Endothelial cell of umbilical vein (primary cell): ENCODE results near the gene WASF2. TPM values are rescaled to one million over a fixed set of nuclear protein-coding genes. Genes with fewer than 3 reads are reported as not detected.

Experiments
- BruUV-seq: library from RNA; stranded (reverse); fragments of 400-500 nt; replicated peaks from 2 replicates; lab custom pipeline; 2021; lab: Mats Ljungman, UMichigan
- CTCF ChIA-PET: fragments of 300-600, 350-600 bp; sonication (Branson Sonifier 250); formaldehyde crosslinking; loops from one replicate; lab custom pipeline; 2021; ENCODE audit warnings: antibody characterized with exemption, inconsistent platforms; lab: Charles Lee
- POLR2A ChIA-PET: fragments of 300-600, 350-600 bp; sonication (Branson Sonifier 250); formaldehyde crosslinking; loops from one replicate; lab custom pipeline; 2021; ENCODE audit warnings: antibody characterized with exemption, inconsistent platforms; lab: Charles Lee
- DNase-seq: peaks from one replicate; pipeline ENCODE4 v3.0.0-alpha.2; 2011; ENCODE audit warnings: low read depth, low spot score
- FAIRE-seq: peaks from 2 replicates; lab custom pipeline; 2011; peaks lifted over from hg19 to GRCh38; lab: Jason Lieb, UNC
- H2AFZ ChIP-seq: 2 replicates; pipeline ENCODE4 v1.6.0; 2012; ENCODE audit warnings: low read depth, low read length, control low read depth, inconsistent platforms
- H3K27ac ChIP-seq: 2 replicates; pipeline ENCODE4 v1.5.1; 2011; ENCODE audit warnings: low read depth, mild to moderate bottlenecking, control low read depth, low read length, moderate library complexity; ENCODE audit not compliant: insufficient read depth
- H3K27me3 ChIP-seq, 2 experiments: 2 replicates each; pipeline versions ENCODE4 v1.6.0 to v1.6.1; 2011; ENCODE audit warnings: low read length in 2 of 2, mixed read lengths in 1 of 2; ENCODE audit not compliant: control insufficient read depth in 2 of 2, insufficient read depth in 2 of 2
- H3K36me3 ChIP-seq, 2 experiments: 2 replicates in 1 of 2; 3 replicates in 1 of 2; pipeline ENCODE4 v1.5.1; 2011; ENCODE audit warnings: low read length in 2 of 2, mild to moderate bottlenecking in 1 of 2, moderate library complexity in 1 of 2; ENCODE audit not compliant: control insufficient read depth in 2 of 2, insufficient read depth in 2 of 2; ENCODE audit errors: extremely low read depth in 1 of 2
- H3K4me1 ChIP-seq: 3 replicates; pipeline ENCODE4 v1.5.1; 2011; ENCODE audit warnings: mild to moderate bottlenecking, low read length; ENCODE audit not compliant: control insufficient read depth, insufficient read depth; ENCODE audit errors: extremely low read depth
- H3K4me2 ChIP-seq: 2 replicates; pipeline ENCODE4 v1.6.1; 2011; ENCODE audit warnings: low read length, control low read depth, mixed read lengths; ENCODE audit not compliant: insufficient read depth
- H3K4me3 ChIP-seq, 3 experiments: fragments of 200-600 bp in 1 of 3; sonication (generic), shearing (Covaris generic) in 1 of 3; replicated peaks in 1 of 3; 2 replicates each; pipeline ENCODE4 v1.5.1; 2011 to 2016; ENCODE audit warnings: control low read depth in 3 of 3, low read length in 3 of 3, mild to moderate bottlenecking in 2 of 3, inconsistent platforms in 1 of 3, low read depth in 1 of 3, moderate library complexity in 1 of 3; ENCODE audit not compliant: insufficient read depth in 1 of 3
- H3K79me2 ChIP-seq: 2 replicates; pipeline ENCODE4 v1.6.0; 2012; ENCODE audit warnings: low read length, inconsistent platforms; ENCODE audit not compliant: control insufficient read depth, insufficient read depth
- H3K9ac ChIP-seq: replicated peaks from 2 replicates; pipeline ENCODE3; 2011; ENCODE audit warnings: low read length, control low read depth; ENCODE audit not compliant: insufficient read depth; ENCODE audit errors: extremely low read depth
- H3K9me1 ChIP-seq: replicated peaks from 3 replicates; pipeline ENCODE4 v1.6.0; 2011; ENCODE audit warnings: mild to moderate bottlenecking, low read length; ENCODE audit not compliant: control insufficient read depth, insufficient read depth; ENCODE audit errors: extremely low read depth
- H3K9me3 ChIP-seq: replicated peaks from 2 replicates; pipeline ENCODE4 v1.5.1; 2012; ENCODE audit warnings: low read length, inconsistent platforms; ENCODE audit not compliant: control insufficient read depth, insufficient read depth
- H4K20me1 ChIP-seq: replicated peaks from 2 replicates; pipeline ENCODE3; 2011; ENCODE audit warnings: mild to moderate bottlenecking, low read length; ENCODE audit not compliant: control insufficient read depth, insufficient read depth; ENCODE audit errors: extremely low read depth
- EZH2 ChIP-seq: IDR thresholded peaks from 2 replicates; pipeline ENCODE4 v1.6.1; 2012; ENCODE audit warnings: borderline replicate concordance, low read depth, mild to moderate bottlenecking, moderate library complexity, low read length, inconsistent platforms; ENCODE audit not compliant: severe bottlenecking
- FOS ChIP-seq: IDR thresholded peaks from 2 replicates; pipeline ENCODE4 v1.6.1; 2011; ENCODE audit warnings: mild to moderate bottlenecking, low read length, moderate library complexity, borderline replicate concordance; ENCODE audit not compliant: insufficient read depth
- GATA2 ChIP-seq: IDR thresholded peaks from 2 replicates; pipeline ENCODE4 v1.7.0; 2011; ENCODE audit warnings: low read depth, mild to moderate bottlenecking, moderate library complexity, mixed read lengths, low read length; ENCODE audit not compliant: insufficient read length, insufficient read depth
- JUN ChIP-seq: IDR thresholded peaks from 2 replicates; pipeline ENCODE4 v1.6.1; 2011; ENCODE audit warnings: borderline replicate concordance, low read depth; ENCODE audit not compliant: insufficient read length, insufficient read depth
- MYC ChIP-seq: IDR thresholded peaks from one replicate; pipeline ENCODE4 v1.6.1; 2011; ENCODE audit warnings: mild to moderate bottlenecking, low read depth, low read length
- POLR2A ChIP-seq: IDR thresholded peaks from 2 replicates; pipeline ENCODE4 v1.6.1; 2012; ENCODE audit warnings: low read depth, mild to moderate bottlenecking, control low read depth, low read length
- POLR2AphosphoS5 ChIP-seq: IDR thresholded peaks from 2 replicates; pipeline ENCODE4 v1.6.1; 2012; ENCODE audit warnings: low read depth, mild to moderate bottlenecking, control low read depth, low read length, moderate library complexity; ENCODE audit not compliant: insufficient read depth
- dilution Hi-C: fragments of 300-500 bp; cut with MboI; formaldehyde crosslinking; loops from one replicate; pipeline ENCODE4 v1.15.0; 2019; ENCODE audit warnings: low sequenced_read_pairs; ENCODE audit not compliant: extremely low pct_ligation_motif_present
- intact Hi-C: fragments of 100-400 bp; cut with micrococcal nuclease; formaldehyde crosslinking; loops from one replicate; pipeline ENCODE4 v1.10.0; 2022
- polyA plus RNA-seq, 4 experiments: library from polyadenylated mRNA; depleted of rRNA in 3 of 4; stranded (reverse) in 3 of 4; unstranded in 1 of 4; fragments of >200 nt; gene quantifications; 2 replicates each; pipeline versions ENCODE4 v1.2.1 to v1.2.3, GENCODE V29; 2011 to 2012; ENCODE audit warnings: missing spikeins in 1 of 4
- total RNA-seq: library from RNA; stranded (reverse); gene quantifications from 2 replicates; pipeline ENCODE4 v1.2.3, GENCODE V29; 2021
- TF ChIP-seq, protein P1 (sequence below): IDR thresholded peaks from 2 replicates; pipeline ENCODE4 v1.6.1; 2011; ENCODE audit not compliant: insufficient read depth, insufficient read length
- TF ChIP-seq, protein P2 (sequence below), 2 donors: IDR thresholded peaks; 1 replicate in 1 of 2; 2 replicates in 1 of 2; pipeline ENCODE4 v1.5.1; 2011; ENCODE audit warnings: low read length in 2 of 2, mild to moderate bottlenecking in 2 of 2, moderate library complexity in 2 of 2, control low read depth in 1 of 2, inconsistent platforms in 1 of 2, low read depth in 1 of 2; ENCODE audit not compliant: insufficient read depth in 1 of 2; ENCODE audit errors: extremely low read depth in 1 of 2

Gene WASF2
- total and polyA plus RNA-seq, 2 donors (not counting 3 experiments of a cell fraction or from before 2014, with no cell fraction given), result 76.9 to 172 TPM

DNA sequence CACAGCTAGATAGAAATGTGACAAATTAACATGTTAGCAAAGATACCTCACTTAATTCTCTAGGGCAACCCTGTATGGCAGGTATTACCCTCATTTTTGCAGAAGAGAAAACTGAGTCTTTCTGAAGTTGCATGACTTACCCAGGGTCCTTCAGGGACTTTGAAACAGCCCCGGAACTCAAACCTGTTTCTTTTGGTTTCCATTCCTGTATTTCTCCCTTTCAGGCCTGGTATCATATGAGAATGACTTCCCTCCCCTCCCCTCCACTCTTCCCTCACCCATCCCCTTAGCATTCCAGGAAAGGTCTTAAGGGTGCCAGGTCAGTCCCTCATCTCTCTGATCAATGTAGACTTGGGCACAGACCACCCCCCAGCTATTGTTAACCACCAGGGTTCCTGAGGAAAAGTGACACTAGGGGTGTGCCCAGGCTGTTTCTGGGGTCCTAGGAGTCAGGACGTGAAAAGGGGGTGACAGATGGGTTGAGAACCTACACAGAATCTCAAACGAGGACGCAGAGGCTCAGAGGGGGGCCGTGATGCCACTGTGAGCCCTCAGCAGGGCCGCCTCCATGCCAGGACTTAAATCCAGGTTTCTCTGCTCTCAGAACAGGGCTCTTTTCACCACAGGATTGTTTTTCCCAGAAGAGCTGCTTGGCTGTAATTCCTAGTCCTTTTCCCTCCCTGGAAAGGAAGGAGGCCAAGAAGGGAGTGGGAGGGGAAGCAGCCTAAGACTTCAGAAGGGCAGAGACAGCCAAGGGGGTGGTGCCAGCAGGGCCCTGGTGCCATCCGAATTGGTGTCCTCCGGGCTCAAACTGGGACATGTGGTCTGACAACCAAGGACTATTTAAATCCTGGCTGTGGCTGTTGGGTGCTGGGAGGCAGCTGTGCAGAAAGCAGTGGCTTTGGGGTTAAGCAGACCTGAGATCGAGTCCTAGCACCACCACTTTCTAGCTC lies 2.1 kb upstream of the WASF2 start:
- no peak for TF ChIP-seq GATA2
- TF ChIP-seq, protein P1, sequence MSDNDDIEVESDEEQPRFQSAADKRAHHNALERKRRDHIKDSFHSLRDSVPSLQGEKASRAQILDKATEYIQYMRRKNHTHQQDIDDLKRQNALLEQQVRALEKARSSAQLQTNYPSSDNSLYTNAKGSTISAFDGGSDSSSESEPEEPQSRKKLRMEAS, result no peak
- TF ChIP-seq JUN, result no peak
- TF ChIP-seq MYC, result no peak
- no peak for TF ChIP-seq POLR2A
- TF ChIP-seq POLR2AphosphoS5, result no peak
- TF ChIP-seq EZH2, result no peak
- TF ChIP-seq, protein P2, sequence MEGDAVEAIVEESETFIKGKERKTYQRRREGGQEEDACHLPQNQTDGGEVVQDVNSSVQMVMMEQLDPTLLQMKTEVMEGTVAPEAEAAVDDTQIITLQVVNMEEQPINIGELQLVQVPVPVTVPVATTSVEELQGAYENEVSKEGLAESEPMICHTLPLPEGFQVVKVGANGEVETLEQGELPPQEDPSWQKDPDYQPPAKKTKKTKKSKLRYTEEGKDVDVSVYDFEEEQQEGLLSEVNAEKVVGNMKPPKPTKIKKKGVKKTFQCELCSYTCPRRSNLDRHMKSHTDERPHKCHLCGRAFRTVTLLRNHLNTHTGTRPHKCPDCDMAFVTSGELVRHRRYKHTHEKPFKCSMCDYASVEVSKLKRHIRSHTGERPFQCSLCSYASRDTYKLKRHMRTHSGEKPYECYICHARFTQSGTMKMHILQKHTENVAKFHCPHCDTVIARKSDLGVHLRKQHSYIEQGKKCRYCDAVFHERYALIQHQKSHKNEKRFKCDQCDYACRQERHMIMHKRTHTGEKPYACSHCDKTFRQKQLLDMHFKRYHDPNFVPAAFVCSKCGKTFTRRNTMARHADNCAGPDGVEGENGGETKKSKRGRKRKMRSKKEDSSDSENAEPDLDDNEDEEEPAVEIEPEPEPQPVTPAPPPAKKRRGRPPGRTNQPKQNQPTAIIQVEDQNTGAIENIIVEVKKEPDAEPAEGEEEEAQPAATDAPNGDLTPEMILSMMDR (IDR thresholded peaks at IDR 0.05; ENCODE audit: extremely low read depth in 1 of 2, insufficient read depth in 1 of 2, low read depth in 1 of 2, low read length in 2 of 2), result no peak
- TF ChIP-seq FOS, result no peak
- peak; percentile 48 for DNase-seq
- no TSS peak for BruUV-seq
- intact Hi-C loops (no loop called here), dilution Hi-C loops (no loop called here)
- H3K27me3 ChIP-seq, result no peaks in the 10 kb centered on the region
- peaks cover 24% of the 10 kb centered on the region for H3K79me2 ChIP-seq
- no peaks in the 10 kb centered on the region for H4K20me1 ChIP-seq
- no peaks in the 10 kb centered on the region for H3K9me1 ChIP-seq
- no peaks in the 10 kb centered on the region for H3K9me3 ChIP-seq
- H3K4me3 ChIP-seq, result no peak overlapping the region
- H3K4me2 ChIP-seq, result no peak overlapping the region
- H3K36me3 ChIP-seq, result no peaks in the 10 kb centered on the region
- peak overlapping the region; percentile 72 for H2AFZ ChIP-seq
- POLR2A ChIA-PET, result no interaction called here
- peaks cover 14% of the 10 kb centered on the region for H3K4me1 ChIP-seq
- peak; percentile 12 for FAIRE-seq
- no peak overlapping the region for H3K27ac ChIP-seq
- CTCF ChIA-PET, result interaction anchor here (0.9 to 2.8 kb wide), 2 partner anchors 65 to 76 kb away, joined by 6 to 10 read pairs; no protein-coding TSS in a partner anchor
- H3K9ac ChIP-seq, result no peak overlapping the region
